GM21367 (cell line): ENCODE results near the gene RYK.

Source experiments
- ATAC-seq: cut with Tn5 transposase; IDR thresholded peaks from one replicate; pipeline ENCODE4 v1.9.1; 2021; ENCODE audit not compliant: unreplicated experiment

The RYK gene

GRCh38 chr3:134153761-134154160 lies 96.9 kb downstream of the RYK start:
- ATAC-seq, result no peak

- ATAC-seq, result no peak
These were observed 100.2 kb downstream of the RYK start for GRCh38 chr3:134150476-134150875.

- no peak for ATAC-seq
These were observed 101.4 kb downstream of the RYK start for GRCh38 chr3:134149286-134149685.

GRCh38 chr3:134148534-134148933 lies 102.1 kb downstream of the RYK start:
- no peak for ATAC-seq

- ATAC-seq, result no peak
These were observed 103.2 kb downstream of the RYK start for GRCh38 chr3:134147411-134147810.

GRCh38 chr3:134146666-134147065 lies 104.0 kb downstream of the RYK start:
- no peak for ATAC-seq

GRCh38 chr3:134145183-134145582 lies 105.5 kb downstream of the RYK start:
- no peak for ATAC-seq

GRCh38 chr3:134144694-134145093 lies 106.0 kb downstream of the RYK start:
- ATAC-seq, result no peak

- no peak for ATAC-seq
These were observed 106.7 kb downstream of the RYK start for GRCh38 chr3:134143828-134144401.

GRCh38 chr3:134136604-134137003 lies 114.1 kb downstream of the RYK start:
- ATAC-seq, result no peak

- no peak for ATAC-seq
These were observed 115.8 kb downstream of the RYK start for GRCh38 chr3:134134698-134135415.

- no peak for ATAC-seq
These were observed 116.4 kb downstream of the RYK start for GRCh38 chr3:134134240-134134639.

GRCh38 chr3:134132961-134133360 lies 117.7 kb downstream of the RYK start:
- no peak for ATAC-seq

- no peak for ATAC-seq
These were observed 124.5 kb downstream of the RYK start for GRCh38 chr3:134126153-134126552.

- ATAC-seq, result no peak
These were observed 135.9 kb downstream of the RYK start for GRCh38 chr3:134114726-134115125.

GRCh38 chr3:134111616-134112015 lies 139.0 kb downstream of the RYK start:
- ATAC-seq, result no peak

GRCh38 chr3:134110963-134111362 lies 139.7 kb downstream of the RYK start:
- no peak for ATAC-seq
